Measurements from ENCODE around the gene CSF1R.

CSF1R gene

GRCh38 chr5:150006318-150006717 is 80.0 kb downstream of the CSF1R start:
- no peaks in the 10 kb centered on the region for H3K27me3 ChIP-seq (ENCODE audit: control insufficient read depth, low read length)
- no peaks in the 10 kb centered on the region for H3K9me3 ChIP-seq (ENCODE audit: control insufficient read depth, insufficient read depth, low read length)
- peaks cover 11% of the 10 kb centered on the region for H3K4me1 ChIP-seq (ENCODE audit: control insufficient read depth, low read length)
- no peak overlapping the region for H3K4me3 ChIP-seq (ENCODE audit: low read length)
- no peaks in the 10 kb centered on the region for H3F3A ChIP-seq (ENCODE audit: control insufficient read depth, insufficient read depth)
- H3K36me3 ChIP-seq (ENCODE audit: control insufficient read depth, low read length), result peaks cover 87% of the 10 kb centered on the region
- no peak overlapping the region for H3K4me2 ChIP-seq (ENCODE audit: low read length)
- H3K9me2 ChIP-seq (replicated peaks; ENCODE audit: control insufficient read depth, low read length), result no peaks in the 10 kb centered on the region
- peaks cover 73% of the 10 kb centered on the region for H3K79me2 ChIP-seq (ENCODE audit: control insufficient read depth, low read length)
- H4K20me1 ChIP-seq (ENCODE audit: control insufficient read depth, insufficient read depth, low read depth, low read length), result peaks cover 11% of the 10 kb centered on the region; the same call in 1 of the 2 replicates
- H3K27ac ChIP-seq (ENCODE audit: low read depth, low read length), result no peak overlapping the region
- TF ChIP-seq EZH2phosphoT487 (IDR thresholded peaks at IDR 0.05; ENCODE audit: borderline replicate concordance, low read length), result no peak
- TF ChIP-seq CTCF (IDR thresholded peaks at IDR 0.05; ENCODE audit: low read depth, low read length, poor library complexity, severe bottlenecking), result no peak

All from DOHH2 (cell line).